ENCODE measurements around the gene EFEMP2.

Gene EFEMP2

GRCh38 chr11:65817835-65818680, 54.5 kb downstream of the EFEMP2 start:
- DNase-seq, result peak; percentile 97

DNA sequence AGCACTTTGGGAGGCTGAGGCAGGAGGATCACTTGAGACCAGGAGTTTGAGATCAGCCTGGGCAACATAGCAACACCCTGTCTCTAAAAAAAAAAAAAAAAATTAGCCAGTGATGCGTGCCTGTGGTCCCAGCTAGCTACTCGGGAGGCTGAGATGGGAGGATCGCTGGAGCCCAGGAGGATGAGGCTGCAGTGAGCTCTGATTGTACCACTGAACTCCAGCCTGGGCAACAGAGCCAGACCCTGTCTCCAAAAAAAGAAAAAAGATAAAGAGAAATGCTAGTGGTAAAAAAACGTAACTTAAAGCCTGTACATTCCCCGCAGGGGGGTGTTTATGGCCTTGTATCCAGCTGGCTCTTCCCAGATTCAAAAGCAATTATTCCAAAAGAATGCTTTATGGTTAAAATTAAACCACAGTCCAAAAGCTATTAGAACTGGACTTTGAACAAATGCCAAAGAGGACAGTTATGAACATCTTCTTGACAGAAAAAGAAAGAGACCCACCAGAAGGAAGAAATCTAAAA, 55.2 kb downstream of the EFEMP2 start:
- DNase-seq, result no peak

DNA sequence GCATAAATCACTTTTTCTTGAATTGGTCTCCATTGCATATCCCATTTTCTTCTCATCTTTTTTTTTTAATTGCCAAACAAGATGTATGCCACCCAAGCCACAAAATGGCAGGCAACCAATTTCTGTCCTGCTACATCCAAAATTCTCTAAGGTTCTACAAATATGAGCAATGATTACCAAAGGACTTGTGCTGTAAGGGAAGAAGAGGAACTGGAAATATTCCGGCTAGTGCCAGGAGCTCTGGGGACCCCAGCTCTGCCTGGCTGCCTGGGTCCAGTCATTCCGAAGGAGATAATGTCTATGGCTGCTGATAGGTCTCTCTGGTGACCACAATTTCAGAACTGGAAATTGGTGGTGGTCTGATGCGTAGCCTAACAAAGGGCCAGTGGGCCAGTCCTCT, 55.9 kb downstream of the EFEMP2 start:
- no peak for DNase-seq
